Neuronal stem cell (in vitro differentiated cells): ENCODE results near the gene ZBTB20.

ENCODE experiments used
- DNase-seq: peaks from one replicate; pipeline ENCODE4 v3.0.0-alpha.2; 2013; ENCODE audit warnings: low spot score
- H2AFZ ChIP-seq: one replicate; pipeline ENCODE4 v1.6.1; 2013; ENCODE audit warnings: mild to moderate bottlenecking, low read length, inconsistent platforms
- H2AK5ac ChIP-seq: 2 replicates; pipeline ENCODE4 v1.6.1; 2013; ENCODE audit warnings: low read depth, mild to moderate bottlenecking, inconsistent platforms, low read length, moderate library complexity, mixed read lengths
- H2BK120ac ChIP-seq: 2 replicates; pipeline ENCODE4 v1.6.1; 2013; ENCODE audit warnings: low read depth, mild to moderate bottlenecking, inconsistent platforms, low read length, moderate library complexity, mixed read lengths
- H2BK12ac ChIP-seq: one replicate; pipeline ENCODE4 v1.6.1; 2013; ENCODE audit warnings: low read length, inconsistent platforms
- H2BK15ac ChIP-seq: 2 replicates; pipeline ENCODE4 v1.6.1; 2013; ENCODE audit warnings: mild to moderate bottlenecking, low read length, inconsistent platforms, mixed read lengths
- H2BK5ac ChIP-seq: one replicate; pipeline ENCODE4 v1.6.1; 2013; ENCODE audit warnings: inconsistent platforms, mild to moderate bottlenecking, low read length, moderate library complexity
- H3K14ac ChIP-seq: one replicate; pipeline ENCODE4 v1.6.1; 2013; ENCODE audit warnings: low read length, inconsistent platforms
- H3K18ac ChIP-seq: 2 replicates; pipeline ENCODE4 v1.6.1; 2013; ENCODE audit warnings: low read length, inconsistent platforms
- H3K23ac ChIP-seq: 2 replicates; pipeline ENCODE4 v1.6.1; 2013; ENCODE audit warnings: low read depth, mild to moderate bottlenecking, mixed read lengths, low read length, inconsistent platforms; ENCODE audit not compliant: poor library complexity
- H3K27ac ChIP-seq: replicated peaks from 3 replicates; pipeline ENCODE4 v1.5.1; 2013; ENCODE audit warnings: low read length, inconsistent platforms
- H3K27me3 ChIP-seq, 3 experiments: 2 replicates each; pipeline ENCODE4 v1.6.1; 2013; ENCODE audit warnings: low read length in 3 of 3, mild to moderate bottlenecking in 2 of 3, inconsistent platforms in 1 of 3, low read depth in 1 of 3, mixed read lengths in 1 of 3, moderate library complexity in 1 of 3; ENCODE audit not compliant: control insufficient read depth in 3 of 3, insufficient read depth in 3 of 3
- H3K36me3 ChIP-seq, 2 donors: replicated peaks in 1 of 2; 2 replicates each; pipeline ENCODE4 v1.6.1; 2013; ENCODE audit warnings: low read length in 2 of 2; ENCODE audit not compliant: control insufficient read depth in 2 of 2, insufficient read depth in 2 of 2
- H3K4ac ChIP-seq: 2 replicates; pipeline ENCODE4 v1.6.1; 2013; ENCODE audit warnings: inconsistent platforms, mild to moderate bottlenecking, low read length, moderate library complexity
- H3K4me1 ChIP-seq, 2 donors: 1 replicate in 1 of 2; 2 replicates in 1 of 2; pipeline ENCODE4 v1.6.1; 2013; ENCODE audit warnings: low read length in 2 of 2, low read depth in 1 of 2; ENCODE audit not compliant: control insufficient read depth in 2 of 2, insufficient read depth in 1 of 2
- H3K4me2 ChIP-seq: one replicate; pipeline ENCODE4 v1.6.1; 2013; ENCODE audit warnings: mild to moderate bottlenecking, low read length, inconsistent platforms; ENCODE audit not compliant: insufficient read depth, poor library complexity, severe bottlenecking
- H3K4me3 ChIP-seq, 2 donors: 2 replicates each; pipeline ENCODE4 v1.5.1; 2013; ENCODE audit warnings: low read length in 2 of 2, mild to moderate bottlenecking in 2 of 2, inconsistent platforms in 1 of 2, moderate library complexity in 1 of 2
- H3K79me1 ChIP-seq: one replicate; pipeline ENCODE4 v1.6.1; 2013; ENCODE audit warnings: low read depth, mild to moderate bottlenecking, inconsistent platforms, low read length, moderate library complexity
- H3K9ac ChIP-seq: one replicate; pipeline ENCODE4 v1.6.1; 2013; ENCODE audit warnings: mild to moderate bottlenecking, low read depth, low read length, inconsistent platforms; ENCODE audit not compliant: poor library complexity
- H3K9me3 ChIP-seq, 2 donors: replicated peaks in 1 of 2; 2 replicates each; pipeline versions ENCODE3 to v1.6.1; 2013; ENCODE audit warnings: low read length in 2 of 2, mild to moderate bottlenecking in 2 of 2, inconsistent platforms in 1 of 2, low read depth in 1 of 2, mixed read lengths in 1 of 2, moderate library complexity in 1 of 2; ENCODE audit not compliant: control insufficient read depth in 2 of 2, insufficient read depth in 1 of 2
- H4K8ac ChIP-seq: one replicate; pipeline ENCODE4 v1.6.1; 2013; ENCODE audit warnings: low read depth, mild to moderate bottlenecking, inconsistent platforms, low read length, moderate library complexity
- H4K91ac ChIP-seq: one replicate; pipeline ENCODE4 v1.6.1; 2013; ENCODE audit warnings: low read length, low read depth, mild to moderate bottlenecking, inconsistent platforms; ENCODE audit not compliant: poor library complexity
- WGBS, 2 donors: extraction: QIAGEN DNeasy Blood & Tissue Kit; methylation state at CpG; one replicate each; pipeline ENCODE4 v1.1.7; 2013; ENCODE audit warnings: missing lambda C conversion rate in 2 of 2, mixed read lengths in 1 of 2; ENCODE audit not compliant: insufficient read length in 2 of 2, insufficient replicate concordance in 1 of 2; ENCODE audit errors: extremely low coverage in 2 of 2; 5-methylcytosine and 5-hydroxymethylcytosine counted together

Gene ZBTB20

GRCh38 chr3:114668099-114668498 is 479.0 kb downstream of the ZBTB20 start:
- H3K79me1 ChIP-seq = no peaks in the 10 kb centered on the region
- no peak overlapping the region for H2BK12ac ChIP-seq
- no peaks in the 10 kb centered on the region for H3K27me3 ChIP-seq
- H4K8ac ChIP-seq = no peak overlapping the region
- H3K4me1 ChIP-seq = peaks cover 2 to 6% of the 10 kb centered on the region in 2 donors
- H2AK5ac ChIP-seq = no peak overlapping the region
- DNase-seq = no peak
- H3K18ac ChIP-seq = no peak overlapping the region
- H2BK15ac ChIP-seq = no peak overlapping the region
- no peak overlapping the region for H3K4me3 ChIP-seq
- H4K91ac ChIP-seq = no peak overlapping the region
- no CpG with 5 or more reads among the region's 2 CpGs for WGBS, 2 donors
- no peak overlapping the region for H3K9ac ChIP-seq
- no peaks in the 10 kb centered on the region for H3K9me3 ChIP-seq
- H3K4ac ChIP-seq = no peak overlapping the region
- no peak overlapping the region for H3K27ac ChIP-seq
- H3K4me2 ChIP-seq = no peak overlapping the region
- H3K14ac ChIP-seq = no peak overlapping the region
- no peak overlapping the region for H2AFZ ChIP-seq
- no peak overlapping the region for H3K23ac ChIP-seq
- no peaks in the 10 kb centered on the region for H3K36me3 ChIP-seq
- no peak overlapping the region for H2BK120ac ChIP-seq
- no peak overlapping the region for H2BK5ac ChIP-seq

DNA sequence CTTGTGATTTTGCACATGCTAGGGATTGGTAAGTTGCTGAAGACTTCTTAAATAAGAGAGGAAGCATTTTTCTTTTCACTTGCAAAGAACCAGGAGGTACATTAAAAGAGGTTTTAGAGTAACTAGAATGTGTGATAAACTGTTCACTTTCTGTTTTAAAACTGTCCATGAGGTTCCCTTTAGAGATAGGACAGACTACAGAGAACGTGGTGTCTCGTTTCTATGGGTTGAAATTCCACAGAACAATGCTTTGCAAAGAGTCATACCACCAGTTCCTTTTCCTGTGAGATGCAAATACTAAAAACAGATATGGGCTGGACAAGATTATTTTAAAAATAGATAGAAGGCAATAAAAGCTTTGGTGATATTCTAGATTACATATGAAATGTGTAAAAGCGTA is 480.5 kb downstream of the ZBTB20 start:
- Histone ChIP-seq H4K8ac (no peak overlapping the region), H3K27me3 (no peaks in the 10 kb centered on the region), H3K4me2 (no peak overlapping the region), H2BK15ac (no peak overlapping the region), H4K91ac (no peak overlapping the region), H2BK12ac (no peak overlapping the region), H3K4me1 (peaks cover 2 to 6% of the 10 kb centered on the region in 2 donors), H3K79me1 (no peaks in the 10 kb centered on the region), H3K14ac (no peak overlapping the region), H3K23ac (no peak overlapping the region), H3K27ac (no peak overlapping the region), H3K36me3 (no peaks in the 10 kb centered on the region), H3K4me3 (no peak overlapping the region), H2AK5ac (no peak overlapping the region), H2AFZ (no peak overlapping the region), H3K4ac (no peak overlapping the region), H3K9me3 (no peaks in the 10 kb centered on the region), H2BK120ac (no peak overlapping the region), H2BK5ac (no peak overlapping the region), H3K9ac (no peak overlapping the region), H3K18ac (no peak overlapping the region)
- no peak for DNase-seq
- WGBS, 2 donors = no CpG with 5 or more reads among the region's 3 CpGs

DNA sequence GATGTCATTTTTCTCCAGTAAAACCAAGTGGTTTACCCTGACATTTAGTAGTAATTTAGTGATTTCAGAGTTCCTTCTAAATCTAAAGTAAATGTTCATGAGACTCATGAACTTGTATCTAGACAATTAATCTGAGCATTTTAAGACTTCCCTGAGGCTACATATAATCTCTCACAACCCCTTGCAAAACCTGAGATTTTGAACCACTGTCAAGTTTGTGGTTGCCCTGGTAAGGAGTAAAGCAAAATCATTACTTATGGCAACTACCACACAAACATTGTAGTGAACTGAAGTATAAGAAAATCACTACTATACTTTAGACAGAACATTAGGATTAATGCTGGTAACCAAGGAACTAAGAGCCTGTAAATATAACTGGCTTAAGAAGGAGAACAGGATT is 483.1 kb downstream of the ZBTB20 start:
- Histone ChIP-seq H4K91ac (no peak overlapping the region), H3K4me2 (no peak overlapping the region), H3K79me1 (no peaks in the 10 kb centered on the region)

GRCh38 chr3:114660808-114661207 is 486.3 kb downstream of the ZBTB20 start:
- H3K4me2 ChIP-seq = no peak overlapping the region
- H3K79me1 ChIP-seq = no peaks in the 10 kb centered on the region
- H2BK120ac ChIP-seq = no peak overlapping the region
- H3K4ac ChIP-seq = no peak overlapping the region
- no peak overlapping the region for H3K4me3 ChIP-seq
- H2AFZ ChIP-seq = no peak overlapping the region
- no peak overlapping the region for H4K8ac ChIP-seq
- no peak overlapping the region for H2AK5ac ChIP-seq
- WGBS, 2 donors = no CpG with 5 or more reads among the region's 1 CpG
- H3K9ac ChIP-seq = no peak overlapping the region
- H3K18ac ChIP-seq = no peak overlapping the region
- no peak overlapping the region for H2BK12ac ChIP-seq
- H2BK5ac ChIP-seq = no peak overlapping the region
- H3K9me3 ChIP-seq = no peaks in the 10 kb centered on the region
- no peak overlapping the region for H4K91ac ChIP-seq
- no peaks in the 10 kb centered on the region for H3K27me3 ChIP-seq
- H2BK15ac ChIP-seq = no peak overlapping the region
- peaks cover 6 to 9% of the 10 kb centered on the region in 2 donors for H3K4me1 ChIP-seq
- DNase-seq = no peak
- H3K14ac ChIP-seq = no peak overlapping the region
- no peaks in the 10 kb centered on the region for H3K36me3 ChIP-seq
- H3K27ac ChIP-seq = peak overlapping the region; percentile 75
- no peak overlapping the region for H3K23ac ChIP-seq

More for the DNA sequence above, 483.1 kb downstream of the ZBTB20 start:
- H2BK12ac ChIP-seq = no peak overlapping the region
- H3K4me1 ChIP-seq = peaks cover 8 to 15% of the 10 kb centered on the region in 2 donors
- H3K27me3 ChIP-seq = no peaks in the 10 kb centered on the region
- H3K4ac ChIP-seq = no peak overlapping the region
- H2BK120ac ChIP-seq = no peak overlapping the region
- H4K8ac ChIP-seq = no peak overlapping the region
- H2AFZ ChIP-seq = no peak overlapping the region
- no peak overlapping the region for H2AK5ac ChIP-seq
- H3K4me3 ChIP-seq = no peak overlapping the region
- no peak overlapping the region for H2BK5ac ChIP-seq
- H3K36me3 ChIP-seq = no peaks in the 10 kb centered on the region
- H3K18ac ChIP-seq = no peak overlapping the region
- H3K9me3 ChIP-seq = no peaks in the 10 kb centered on the region
- H3K14ac ChIP-seq = no peak overlapping the region
- no peak overlapping the region for H3K27ac ChIP-seq
- no peak overlapping the region for H3K9ac ChIP-seq
- no peak overlapping the region for H2BK15ac ChIP-seq
- no peak for DNase-seq
- no peak overlapping the region for H3K23ac ChIP-seq
